H9 (cell line): ENCODE results near the gene LRRC3B. TPM values are rescaled to one million over a fixed set of nuclear protein-coding genes. Genes with fewer than 3 reads are reported as not detected.

Source experiments
- DNase-seq: peaks from one replicate; pipeline ENCODE4 v3.0.0-alpha.2; 2017
- H2AFZ ChIP-seq: one replicate; pipeline ENCODE4 v1.6.1; 2013; ENCODE audit warnings: mild to moderate bottlenecking, low read length, control low read depth, moderate library complexity
- H2AK5ac ChIP-seq: 2 replicates; pipeline ENCODE4 v1.6.1; 2013; ENCODE audit warnings: low read length, control low read depth, mixed read lengths; ENCODE audit not compliant: insufficient read length
- H2BK120ac ChIP-seq: one replicate; pipeline ENCODE4 v1.6.1; 2013; ENCODE audit warnings: low read depth, mild to moderate bottlenecking, low read length, control low read depth, inconsistent platforms; ENCODE audit not compliant: poor library complexity, severe bottlenecking
- H2BK12ac ChIP-seq: 2 replicates; pipeline ENCODE4 v1.6.1; 2013; ENCODE audit warnings: low read length, control low read depth, mixed read lengths, low read depth; ENCODE audit not compliant: insufficient read length
- H2BK15ac ChIP-seq: 2 replicates; pipeline ENCODE4 v1.6.1; 2013; ENCODE audit warnings: low read depth, low read length, control low read depth
- H2BK20ac ChIP-seq: one replicate; pipeline ENCODE4 v1.6.1; 2013; ENCODE audit warnings: low read depth, mild to moderate bottlenecking, low read length, control low read depth, inconsistent platforms; ENCODE audit not compliant: poor library complexity, severe bottlenecking
- H2BK5ac ChIP-seq: 2 replicates; pipeline ENCODE4 v1.6.1; 2013; ENCODE audit warnings: low read length, control low read depth, mixed read lengths; ENCODE audit not compliant: insufficient read length
- H3K14ac ChIP-seq: 2 replicates; pipeline ENCODE4 v1.6.1; 2013; ENCODE audit warnings: low read length, control low read depth; ENCODE audit not compliant: insufficient read depth
- H3K18ac ChIP-seq: 2 replicates; pipeline ENCODE4 v1.6.1; 2013; ENCODE audit warnings: low read depth, mild to moderate bottlenecking, mixed read lengths, low read length, control low read depth; ENCODE audit not compliant: insufficient read length
- H3K23ac ChIP-seq: 2 replicates; pipeline ENCODE4 v1.6.1; 2013; ENCODE audit warnings: low read length, control low read depth, mixed read lengths, low read depth; ENCODE audit not compliant: insufficient read length
- H3K23me2 ChIP-seq: 2 replicates; pipeline ENCODE4 v1.6.1; 2013; ENCODE audit warnings: low read depth, mild to moderate bottlenecking, mixed read lengths, low read length, control low read depth; ENCODE audit not compliant: insufficient read length, poor library complexity, severe bottlenecking
- H3K27ac ChIP-seq: 2 replicates; pipeline ENCODE4 v1.5.1; 2013; ENCODE audit warnings: low read length, control low read depth, mixed read lengths, low read depth; ENCODE audit not compliant: insufficient read length
- H3K27me3 ChIP-seq: 2 replicates; pipeline ENCODE4 v1.6.1; 2013; ENCODE audit warnings: low read length, control low read depth, inconsistent platforms; ENCODE audit not compliant: insufficient read depth
- H3K4ac ChIP-seq: 2 replicates; pipeline ENCODE4 v1.6.1; 2013; ENCODE audit warnings: low read depth, mild to moderate bottlenecking, control low read depth, inconsistent platforms, low read length, moderate library complexity
- H3K4me1 ChIP-seq: 2 replicates; pipeline ENCODE4 v1.6.1; 2013; ENCODE audit warnings: low read length, control low read depth, inconsistent platforms; ENCODE audit not compliant: insufficient read depth
- H3K4me2 ChIP-seq: 2 replicates; pipeline ENCODE4 v1.6.1; 2013; ENCODE audit warnings: low read length, control low read depth, mixed read lengths; ENCODE audit not compliant: insufficient read length, insufficient read depth
- H3K56ac ChIP-seq: 2 replicates; pipeline ENCODE4 v1.6.1; 2013; ENCODE audit warnings: low read depth, mild to moderate bottlenecking, mixed read lengths, low read length, control low read depth; ENCODE audit not compliant: insufficient read length
- H3K79me1 ChIP-seq: 2 replicates; pipeline ENCODE4 v1.6.1; 2013; ENCODE audit warnings: low read depth, mild to moderate bottlenecking, moderate library complexity, low read length, control low read depth, inconsistent platforms; ENCODE audit not compliant: insufficient read depth, poor library complexity, severe bottlenecking
- H3K79me2 ChIP-seq: 2 replicates; pipeline ENCODE4 v1.6.1; 2013; ENCODE audit warnings: low read length, control low read depth, inconsistent platforms; ENCODE audit not compliant: insufficient read depth
- H3K9ac ChIP-seq: 2 replicates; pipeline ENCODE4 v1.6.1; 2013; ENCODE audit warnings: low read length, control low read depth, mixed read lengths; ENCODE audit not compliant: insufficient read length; ENCODE audit errors: extremely low read depth
- H3K9me3 ChIP-seq: one replicate; pipeline ENCODE4 v1.6.1; 2013; ENCODE audit warnings: low read depth, low read length, inconsistent platforms; ENCODE audit not compliant: control insufficient read depth
- H3T11ph ChIP-seq: one replicate; pipeline ENCODE4 v1.6.1; 2013; ENCODE audit warnings: mild to moderate bottlenecking, low read length, control low read depth, inconsistent platforms
- H4K20me1 ChIP-seq: one replicate; pipeline ENCODE4 v1.6.1; 2013; ENCODE audit not compliant: control insufficient read depth, insufficient read length, insufficient read depth
- H4K5ac ChIP-seq: 2 replicates; pipeline ENCODE4 v1.6.1; 2013; ENCODE audit warnings: low read depth, mild to moderate bottlenecking, mixed read lengths, low read length, control low read depth; ENCODE audit not compliant: insufficient read length
- H4K8ac ChIP-seq: replicated peaks from 2 replicates; pipeline ENCODE4 v1.6.1; 2013; ENCODE audit warnings: low read length, control low read depth, mixed read lengths, low read depth; ENCODE audit not compliant: insufficient read length
- H4K91ac ChIP-seq: 2 replicates; pipeline ENCODE4 v1.6.1; 2013; ENCODE audit warnings: low read depth, mild to moderate bottlenecking, moderate library complexity, mixed read lengths, low read length, control low read depth; ENCODE audit not compliant: insufficient read length
- H3K27ac Mint-ChIP-seq, 3 experiments: 2 replicates in 2 of 3; 3 replicates in 1 of 3; pipeline ENCODE4 v1.8.0; 2020 to 2021; ENCODE audit warnings: mixed read lengths in 3 of 3, mild to moderate bottlenecking in 1 of 3, moderate library complexity in 1 of 3
- H3K27me3 Mint-ChIP-seq: 2 replicates; pipeline ENCODE4 v1.8.0; 2021; ENCODE audit warnings: low read depth, mild to moderate bottlenecking, moderate library complexity, mixed read lengths
- H3K36me3 Mint-ChIP-seq, 3 experiments: 2 replicates in 2 of 3; 3 replicates in 1 of 3; pipeline ENCODE4 v1.8.0; 2020 to 2021; ENCODE audit warnings: low read depth in 3 of 3, mixed read lengths in 3 of 3; ENCODE audit not compliant: insufficient read depth in 1 of 3
- H3K4me1 Mint-ChIP-seq, 2 experiments: 2 replicates each; pipeline ENCODE4 v1.8.0; 2020; ENCODE audit warnings: mixed read lengths in 2 of 2
- H3K4me3 Mint-ChIP-seq, 2 experiments: 2 replicates in 1 of 2; 3 replicates in 1 of 2; pipeline ENCODE4 v1.8.0; 2020 to 2021; ENCODE audit warnings: mild to moderate bottlenecking in 2 of 2, mixed read lengths in 2 of 2, moderate library complexity in 1 of 2
- H3K9me3 Mint-ChIP-seq, 2 experiments: 2 replicates in 1 of 2; 3 replicates in 1 of 2; pipeline ENCODE4 v1.8.0; 2020; ENCODE audit warnings: mild to moderate bottlenecking in 2 of 2, mixed read lengths in 2 of 2, moderate library complexity in 1 of 2
- CTCF ChIP-seq: fragments of 200-600 bp; sonication (generic); conservative IDR thresholded peaks from 3 replicates; pipeline ENCODE4 v1.8.0; 2021; ENCODE audit warnings: antibody characterized with exemption, mild to moderate bottlenecking
- WGBS: extraction: QIAGEN DNeasy Blood & Tissue Kit; methylation state at CpG from one replicate; pipeline ENCODE4 v1.1.7; 2013; ENCODE audit warnings: missing lambda C conversion rate, low lambda C conversion rate, mixed read lengths; ENCODE audit not compliant: insufficient read length; ENCODE audit errors: extremely low coverage; 5-methylcytosine and 5-hydroxymethylcytosine counted together
- total RNA-seq: library from RNA; stranded (reverse); gene quantifications from 2 replicates; pipeline ENCODE4 v1.2.1, GENCODE V29; 2021

The LRRC3B gene
- total RNA-seq, 1 experiment from 2014 or later, result 0.35 TPM

GRCh38 chr3:26653811-26654425 is 31.3 kb downstream of the LRRC3B start:
- no peak overlapping the region for H2AK5ac ChIP-seq
- no peaks in the 10 kb centered on the region for H3K79me1 ChIP-seq
- H3K4me1 Mint-ChIP-seq, result peaks cover 8 to 15% of the 10 kb centered on the region in 2 experiments
- H3K4me3 Mint-ChIP-seq, result no peak overlapping the region
- H4K5ac ChIP-seq, result no peak overlapping the region
- H3K23ac ChIP-seq, result no peak overlapping the region
- H2BK120ac ChIP-seq, result no peak overlapping the region
- no peak overlapping the region for H2BK15ac ChIP-seq
- no peak overlapping the region for H3K56ac ChIP-seq
- H2BK20ac ChIP-seq, result no peak overlapping the region
- no peak overlapping the region for H2BK5ac ChIP-seq
- no peak overlapping the region for H3T11ph ChIP-seq
- no peak overlapping the region for H3K9ac ChIP-seq
- H3K4ac ChIP-seq, result no peak overlapping the region
- no peak overlapping the region for H3K14ac ChIP-seq
- no peak overlapping the region for H3K18ac ChIP-seq
- H3K79me2 ChIP-seq, result no peaks in the 10 kb centered on the region
- H2BK12ac ChIP-seq, result no peak overlapping the region
- H3K4me1 ChIP-seq, result no peaks in the 10 kb centered on the region; the same call in 1 of the 2 replicates
- H3K36me3 Mint-ChIP-seq, result no peaks in the 10 kb centered on the region
- no peaks in the 10 kb centered on the region for H3K27me3 Mint-ChIP-seq
- WGBS, result no CpG with 5 or more reads among the region's 1 CpG
- no peak overlapping the region for H4K91ac ChIP-seq
- H3K27ac ChIP-seq, result no peak overlapping the region
- H3K4me2 ChIP-seq, result no peak overlapping the region
- no peak overlapping the region for H2AFZ ChIP-seq
- no peaks in the 10 kb centered on the region for H3K9me3 ChIP-seq
- no peak overlapping the region for H3K27ac Mint-ChIP-seq
- no peaks in the 10 kb centered on the region for H4K20me1 ChIP-seq
- no peaks in the 10 kb centered on the region for H3K9me3 Mint-ChIP-seq
- no peaks in the 10 kb centered on the region for H3K27me3 ChIP-seq
- no peaks in the 10 kb centered on the region for H3K23me2 ChIP-seq
- DNase-seq, result no peak
- no peak overlapping the region for H4K8ac ChIP-seq
- no peak for TF ChIP-seq CTCF
